Colonic mucosa (tissue), 4 donors: ENCODE results near the gene SLC8A1. TPM values are rescaled to one million over a fixed set of nuclear protein-coding genes. Genes with fewer than 3 reads are reported as not detected.

ENCODE experiments used
- DNase-seq: peaks from one replicate; pipeline ENCODE4 v3.0.0-alpha.2; 2020
- H3K27ac ChIP-seq: fragments of 200-600 bp; one replicate; pipeline ENCODE4 v1.8.0; 2021
- H3K27me3 ChIP-seq: fragments of 200-600 bp; one replicate; pipeline ENCODE4 v1.8.0; 2021
- H3K36me3 ChIP-seq: fragments of 200-600 bp; one replicate; pipeline ENCODE4 v1.8.0; 2021
- H3K4me1 ChIP-seq: fragments of 200-600 bp; one replicate; pipeline ENCODE4 v1.8.0; 2021; ENCODE audit warnings: mild to moderate bottlenecking
- H3K4me3 ChIP-seq: fragments of 200-600 bp; one replicate; pipeline ENCODE4 v1.8.0; 2021
- H3K9ac ChIP-seq, 2 donors: one replicate each; pipeline ENCODE4 v1.7.0; 2013; ENCODE audit warnings: control low read depth in 2 of 2, low read depth in 2 of 2, low read length in 2 of 2
- H3K9me3 ChIP-seq: fragments of 200-600 bp; one replicate; pipeline ENCODE4 v1.8.0; 2021
- intact Hi-C: fragments of 100-400 bp; cut with DNase I; formaldehyde crosslinking; loops from one replicate; pipeline ENCODE4 v1.14.1; 2022
- total RNA-seq, 2 donors: library from RNA; stranded (reverse); fragmentation: NEBNext Ultra II Directional in 1 of 2; extraction: Animal tissue kit (Norgen Biotek cat#: 25700) in 1 of 2; gene quantifications; one replicate each; pipeline ENCODE4 v1.2.1, GENCODE V29; 2021
- TF ChIP-seq, protein P1 (sequence below): fragments of 200-600 bp; IDR thresholded peaks from one replicate; pipeline ENCODE4 v1.8.0; 2022; ENCODE audit warnings: antibody characterized with exemption, mild to moderate bottlenecking
- donor health status: healthy.
- donor health status: DM: no; HTN: no; CAD: no.
- donor health status: DM: no; HTN: no; CAD: no.

Gene SLC8A1
- total RNA-seq, 2 donors from 2014 or later = 4.1 to 25.5 TPM

DNA sequence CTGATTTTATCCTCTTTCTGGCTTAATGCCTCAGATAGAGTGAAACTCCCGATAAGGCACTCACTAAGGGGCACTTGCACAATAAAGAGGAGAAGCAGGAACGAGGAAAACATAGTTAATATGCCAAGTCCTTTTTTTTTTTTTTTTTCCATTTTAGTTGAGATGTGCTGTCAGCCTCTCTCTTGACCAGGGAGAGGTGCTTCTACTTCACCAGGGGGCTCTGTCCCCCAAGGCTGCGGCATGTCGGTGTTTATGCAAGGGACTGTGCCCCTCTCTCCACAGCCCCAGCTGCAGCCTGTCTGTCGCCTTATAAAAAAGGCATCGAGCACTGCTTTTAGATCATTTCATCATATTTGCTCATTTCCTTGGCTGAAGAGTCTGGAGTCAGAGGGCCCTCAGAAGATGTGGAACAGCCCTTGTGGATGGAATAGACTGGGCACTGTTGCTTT is 178.1 kb downstream of the SLC8A1 start:
- DNase-seq = no peak
- TF ChIP-seq, protein P1, sequence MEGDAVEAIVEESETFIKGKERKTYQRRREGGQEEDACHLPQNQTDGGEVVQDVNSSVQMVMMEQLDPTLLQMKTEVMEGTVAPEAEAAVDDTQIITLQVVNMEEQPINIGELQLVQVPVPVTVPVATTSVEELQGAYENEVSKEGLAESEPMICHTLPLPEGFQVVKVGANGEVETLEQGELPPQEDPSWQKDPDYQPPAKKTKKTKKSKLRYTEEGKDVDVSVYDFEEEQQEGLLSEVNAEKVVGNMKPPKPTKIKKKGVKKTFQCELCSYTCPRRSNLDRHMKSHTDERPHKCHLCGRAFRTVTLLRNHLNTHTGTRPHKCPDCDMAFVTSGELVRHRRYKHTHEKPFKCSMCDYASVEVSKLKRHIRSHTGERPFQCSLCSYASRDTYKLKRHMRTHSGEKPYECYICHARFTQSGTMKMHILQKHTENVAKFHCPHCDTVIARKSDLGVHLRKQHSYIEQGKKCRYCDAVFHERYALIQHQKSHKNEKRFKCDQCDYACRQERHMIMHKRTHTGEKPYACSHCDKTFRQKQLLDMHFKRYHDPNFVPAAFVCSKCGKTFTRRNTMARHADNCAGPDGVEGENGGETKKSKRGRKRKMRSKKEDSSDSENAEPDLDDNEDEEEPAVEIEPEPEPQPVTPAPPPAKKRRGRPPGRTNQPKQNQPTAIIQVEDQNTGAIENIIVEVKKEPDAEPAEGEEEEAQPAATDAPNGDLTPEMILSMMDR = no peak
- Histone ChIP-seq H3K9ac (no peak overlapping the region), H3K4me3 (no peak overlapping the region), H3K4me1 (no peaks in the 10 kb centered on the region), H3K27ac (no peak overlapping the region), H3K9me3 (no peaks in the 10 kb centered on the region), H3K36me3 (no peaks in the 10 kb centered on the region), H3K27me3 (no peaks in the 10 kb centered on the region)
- intact Hi-C loops = no loop called here

DNA sequence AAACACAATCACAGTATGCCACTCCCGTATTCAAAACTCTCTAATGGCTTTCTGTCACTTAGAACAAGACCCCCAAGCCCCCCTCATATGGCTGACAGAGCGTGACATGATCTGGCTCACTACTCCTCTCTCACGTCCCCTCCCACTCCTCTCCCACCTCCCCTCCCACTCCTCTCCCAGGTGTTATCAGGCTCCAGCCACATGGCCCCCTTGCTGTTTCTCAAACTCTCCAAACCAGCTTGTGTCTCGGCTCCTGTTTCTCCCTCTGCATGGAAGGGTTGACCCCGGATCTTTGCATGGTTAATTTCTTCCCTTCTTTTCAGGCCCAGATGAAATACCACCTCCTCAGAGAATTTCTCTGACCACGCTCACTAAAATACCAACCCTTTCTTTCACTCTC is 180.8 kb downstream of the SLC8A1 start:
- no peaks in the 10 kb centered on the region for H3K9me3 ChIP-seq
- H3K9ac ChIP-seq = no peak overlapping the region
- H3K27ac ChIP-seq = no peak overlapping the region
- TF ChIP-seq, protein P1 = no peak
- H3K4me3 ChIP-seq = no peak overlapping the region
- no peaks in the 10 kb centered on the region for H3K36me3 ChIP-seq
- no peak for DNase-seq
- no peaks in the 10 kb centered on the region for H3K27me3 ChIP-seq
- H3K4me1 ChIP-seq = no peaks in the 10 kb centered on the region
- intact Hi-C loops = no loop called here

- H3K36me3 ChIP-seq = no peaks in the 10 kb centered on the region
- no peaks in the 10 kb centered on the region for H3K4me1 ChIP-seq
- H3K9ac ChIP-seq = no peak overlapping the region
- intact Hi-C loops = no loop called here
- no peak for DNase-seq
- H3K27ac ChIP-seq = no peak overlapping the region
- TF ChIP-seq, protein P1 = no peak
- H3K4me3 ChIP-seq = no peak overlapping the region
- H3K27me3 ChIP-seq = no peaks in the 10 kb centered on the region
- H3K9me3 ChIP-seq = no peaks in the 10 kb centered on the region
These were observed 181.5 kb downstream of the SLC8A1 start for GRCh38 chr2:40270372-40270771.

DNA sequence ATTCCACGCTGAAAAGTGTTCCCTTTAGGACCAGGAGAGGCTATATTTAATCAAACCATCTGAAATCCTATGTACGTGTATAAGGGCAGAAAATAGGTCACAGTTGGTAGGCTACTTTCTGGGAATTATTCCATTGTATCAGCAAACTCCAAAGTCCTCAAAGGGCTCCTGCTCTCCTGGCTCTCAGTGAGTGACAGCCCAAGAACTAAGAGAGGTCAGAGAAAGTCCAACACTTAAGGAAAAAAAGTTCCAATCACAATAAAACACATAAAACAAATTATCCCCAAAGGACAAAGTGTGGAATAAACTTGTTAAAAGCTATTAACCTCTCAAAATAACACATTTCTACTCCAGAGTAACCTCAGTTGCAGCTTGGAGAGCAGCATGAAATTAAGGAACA is 183.3 kb downstream of the SLC8A1 start:
- Histone ChIP-seq H3K27me3 (no peaks in the 10 kb centered on the region), H3K27ac (no peak overlapping the region), H3K4me3 (no peak overlapping the region), H3K4me1 (no peaks in the 10 kb centered on the region), H3K36me3 (no peaks in the 10 kb centered on the region), H3K9me3 (no peaks in the 10 kb centered on the region), H3K9ac (no peak overlapping the region)
- intact Hi-C loops = no loop called here
- TF ChIP-seq, protein P1 = no peak
- no peak for DNase-seq

DNA sequence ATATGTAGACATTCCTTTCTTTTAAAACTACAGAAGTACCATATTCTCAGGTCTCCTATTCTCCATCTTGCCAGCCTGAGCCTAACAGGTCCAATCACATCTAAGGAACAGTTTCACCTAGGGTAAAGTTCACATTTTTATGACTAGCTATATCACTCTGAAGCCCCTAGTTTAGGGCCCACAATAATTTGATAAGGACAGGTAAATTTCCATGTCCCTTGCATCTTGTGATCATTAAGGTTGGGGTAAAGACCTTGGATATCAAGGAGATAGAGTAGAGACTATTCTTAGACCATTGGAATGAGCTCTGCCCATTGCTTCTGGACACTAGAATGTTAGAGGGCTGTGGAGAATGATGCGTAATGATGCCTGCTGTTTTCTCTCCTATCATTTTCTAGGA is 185.7 kb downstream of the SLC8A1 start:
- DNase-seq = no peak
- intact Hi-C loops = no loop called here
- Histone ChIP-seq H3K27ac (no peak overlapping the region), H3K27me3 (no peaks in the 10 kb centered on the region), H3K9ac (no peak overlapping the region), H3K9me3 (no peaks in the 10 kb centered on the region), H3K4me3 (no peak overlapping the region), H3K36me3 (no peaks in the 10 kb centered on the region), H3K4me1 (no peaks in the 10 kb centered on the region)
- TF ChIP-seq, protein P1 = no peak

GRCh38 chr2:40265602-40266001 is 186.3 kb downstream of the SLC8A1 start:
- TF ChIP-seq, protein P1 = no peak
- no peak overlapping the region for H3K27ac ChIP-seq
- H3K9ac ChIP-seq = no peak overlapping the region
- H3K4me1 ChIP-seq = no peaks in the 10 kb centered on the region
- no peak for DNase-seq
- H3K4me3 ChIP-seq = no peak overlapping the region
- no peaks in the 10 kb centered on the region for H3K27me3 ChIP-seq
- intact Hi-C loops = no loop called here
- no peaks in the 10 kb centered on the region for H3K36me3 ChIP-seq
- no peaks in the 10 kb centered on the region for H3K9me3 ChIP-seq
